ENCODE data around the gene RBM24. TPM values are rescaled to one million over a fixed set of nuclear protein-coding genes. Genes with fewer than 3 reads are reported as not detected.
A peak's percentile ranks its signal among the peaks of the same experiment; 100 is the strongest.

Gene RBM24
- total RNA-seq, 1 donor = 32.4 TPM

DNA sequence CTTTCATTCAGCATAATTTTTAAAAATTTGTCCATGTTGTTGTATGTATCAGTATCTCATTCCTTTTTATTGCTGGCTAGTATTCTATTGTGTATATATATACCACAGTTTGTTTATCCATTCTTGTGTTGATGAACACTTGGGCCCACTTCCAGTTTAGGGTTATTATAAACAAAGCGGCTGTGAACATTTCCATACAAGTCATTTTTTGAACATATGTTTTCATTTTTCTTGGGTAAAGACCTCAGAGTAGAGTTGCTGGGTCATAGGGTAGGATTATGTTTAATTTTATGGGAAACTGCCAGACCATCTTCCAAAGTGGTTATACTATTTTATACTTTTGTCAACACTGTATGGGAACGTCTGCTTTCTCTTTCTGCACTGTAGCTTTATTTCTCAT, 55.3 kb downstream of the RBM24 start:
- peak; percentile 92 for DNase-seq (ENCODE audit: low read depth)
- no peak overlapping the region for H3K4me3 ChIP-seq (ENCODE audit: low read depth, low read length)
- TF ChIP-seq CTCF (IDR thresholded peaks at IDR 0.05; ENCODE audit: insufficient read depth, low read depth, low read length) = no peak

DNA sequence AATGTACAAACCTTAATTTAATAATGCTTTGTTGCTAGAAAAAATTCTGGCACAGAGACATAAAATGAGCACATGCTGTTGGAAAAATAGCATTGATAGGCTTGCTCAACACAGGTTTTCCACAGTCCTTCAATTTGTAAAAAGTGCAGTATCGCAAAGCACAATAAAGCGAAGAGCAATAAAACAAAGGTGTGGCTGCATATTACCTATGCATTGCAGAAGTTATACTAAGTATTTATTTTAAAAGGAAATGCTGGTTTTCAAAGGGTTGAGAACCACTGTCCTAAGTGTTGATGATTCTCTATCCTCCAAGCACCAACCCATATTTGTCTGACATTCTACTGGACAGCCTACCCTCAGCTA, 58.1 kb downstream of the RBM24 start:
- no peak for DNase-seq (ENCODE audit: low read depth)
- no peak for TF ChIP-seq CTCF (IDR thresholded peaks at IDR 0.05; ENCODE audit: insufficient read depth, low read depth, low read length)
- H3K4me3 ChIP-seq (ENCODE audit: low read depth, low read length) = no peak overlapping the region

DNA sequence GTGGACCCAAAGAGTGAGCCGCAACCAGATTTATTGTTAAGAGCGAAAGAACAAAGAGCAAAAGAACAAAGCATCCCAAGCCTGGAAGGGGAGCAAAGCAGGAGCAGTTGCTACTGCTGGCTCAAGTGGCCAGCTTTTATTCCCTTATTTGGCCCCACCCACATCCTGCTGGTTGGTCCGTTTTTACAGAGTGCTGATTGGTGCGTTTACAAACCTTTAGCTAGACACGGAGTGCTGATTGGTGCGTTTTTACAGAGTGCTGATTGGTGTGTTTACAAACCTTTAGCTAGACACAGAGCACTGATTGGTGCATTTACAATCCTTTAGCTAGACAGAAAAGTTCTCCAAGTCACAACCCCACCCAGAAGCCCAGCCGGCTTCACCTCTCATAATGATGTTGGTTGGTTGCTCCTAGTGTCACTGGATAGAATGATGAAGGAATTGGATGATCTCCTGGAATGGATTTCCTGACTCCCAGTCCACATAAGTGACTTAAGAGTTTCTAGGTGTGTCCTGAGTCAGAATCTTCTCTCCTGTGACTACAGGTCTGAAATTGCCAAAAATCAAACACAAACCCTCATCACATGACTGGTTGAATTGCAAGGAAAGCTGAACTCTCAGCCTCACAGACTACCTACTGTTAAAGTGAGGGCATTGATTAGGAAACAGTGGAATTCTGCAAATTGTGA, 60.1 kb downstream of the RBM24 start:
- TF ChIP-seq CTCF (IDR thresholded peaks at IDR 0.05; ENCODE audit: insufficient read depth, low read depth, low read length) = no peak
- DNase-seq (ENCODE audit: low read depth) = no peak
- H3K4me3 ChIP-seq (ENCODE audit: low read depth, low read length) = no peak overlapping the region

- no peak for DNase-seq (ENCODE audit: low read depth)
- H3K4me3 ChIP-seq (ENCODE audit: low read depth, low read length) = no peak overlapping the region
- no peak for TF ChIP-seq CTCF (IDR thresholded peaks at IDR 0.05; ENCODE audit: insufficient read depth, low read depth, low read length)
Measured at GRCh38 chr6:17341891-17342290, 60.7 kb downstream of the RBM24 start.

DNA sequence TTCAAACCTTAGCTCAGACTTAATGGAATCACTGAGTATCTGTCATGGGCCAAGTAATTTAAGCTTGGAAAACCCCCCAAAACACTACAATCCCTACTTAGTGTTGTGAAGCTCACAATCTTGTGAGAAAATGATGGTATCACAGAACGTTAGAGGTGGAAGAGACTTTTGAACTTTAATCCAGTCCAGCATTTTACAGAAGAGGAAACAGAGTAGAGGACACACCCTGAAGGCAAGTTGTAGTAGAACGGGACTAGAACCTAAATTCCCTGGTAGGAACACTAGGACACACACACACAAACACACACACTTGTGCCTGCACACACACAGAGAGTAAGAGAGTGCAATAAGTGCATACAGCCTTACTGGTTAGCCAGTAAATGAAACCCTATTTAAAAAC, 62.1 kb downstream of the RBM24 start:
- DNase-seq (ENCODE audit: low read depth) = no peak
- no peak for TF ChIP-seq CTCF (IDR thresholded peaks at IDR 0.05; ENCODE audit: insufficient read depth, low read depth, low read length)

More for the DNA sequence above, 62.1 kb downstream of the RBM24 start:
- H3K4me3 ChIP-seq (ENCODE audit: low read depth, low read length) = no peak overlapping the region

Other genes starting within 250 kb of the RBM24 start
- gene STMND1, start 179.3 kb upstream of the RBM24 start, total RNA-seq = under 0.01 TPM in 1 of 2 replicates, not detected in the other
- 22.2 and 49.7 TPM in 2 replicates for gene CAP2, start 112.2 kb downstream of the RBM24 start, total RNA-seq